GM23338 (cell line): ENCODE measurements around the gene USP33. TPM values are rescaled to one million over a fixed set of nuclear protein-coding genes. Genes with fewer than 3 reads are reported as not detected.
"Not testable (repeated sequence)": the region's sequence is repeated elsewhere in the genome, so short reads cannot be mapped to it uniquely, and the experiment has no call there.

ENCODE experiments used
- ATAC-seq: fragments of 200-7000 bp; cut with Tn5 transposase; 3 replicates; pipeline ENCODE4 v1.9.1; 2020
- DNase-seq: peaks from one replicate; pipeline ENCODE4 v3.0.0-alpha.2; 2015; ENCODE audit warnings: low spot score
- H2AFZ ChIP-seq: fragments of 200-600 bp; sonication (generic); 2 replicates; pipeline ENCODE4 v1.8.0; 2016; ENCODE audit warnings: antibody characterized with exemption, mild to moderate bottlenecking, moderate library complexity
- H3F3A ChIP-seq: fragments of 200-600 bp; sonication (generic); replicated peaks from 2 replicates; pipeline ENCODE4 v1.8.0; 2017; ENCODE audit warnings: antibody characterized with exemption, mixed run types, low read depth
- H3K27ac ChIP-seq: fragments of 200-600 bp; sonication (generic); 2 replicates; pipeline ENCODE4 v1.6.1; 2016; ENCODE audit warnings: low read depth
- H3K27me3 ChIP-seq: fragments of 200-600 bp; sonication (generic); 2 replicates; pipeline ENCODE4 v1.8.0; 2016; ENCODE audit warnings: mild to moderate bottlenecking, mixed run types, moderate library complexity; ENCODE audit not compliant: insufficient read depth
- H3K36me3 ChIP-seq: fragments of 200-600 bp; sonication (generic); 2 replicates; pipeline ENCODE4 v1.8.0; 2016; ENCODE audit warnings: mild to moderate bottlenecking; ENCODE audit not compliant: insufficient read depth
- H3K4me1 ChIP-seq: fragments of 200-600 bp; sonication (generic); 2 replicates; pipeline ENCODE4 v1.8.0; 2016; ENCODE audit warnings: mild to moderate bottlenecking, moderate library complexity; ENCODE audit not compliant: insufficient read depth
- H3K4me2 ChIP-seq: fragments of 200-600 bp; sonication (generic); 2 replicates; pipeline ENCODE4 v1.7.1; 2017; ENCODE audit warnings: mixed run types
- H3K4me3 ChIP-seq: fragments of 200-600 bp; sonication (generic); 2 replicates; pipeline ENCODE4 v1.6.1; 2016; ENCODE audit warnings: mixed run types
- H3K79me2 ChIP-seq: fragments of 200-600 bp; sonication (generic); replicated peaks from 2 replicates; pipeline ENCODE4 v1.8.0; 2017; ENCODE audit warnings: mild to moderate bottlenecking; ENCODE audit not compliant: insufficient read depth
- H3K9me2 ChIP-seq: fragments of 200-600 bp; sonication (generic); 2 replicates; pipeline ENCODE4 v1.8.0; 2017; ENCODE audit not compliant: insufficient read depth
- H4K20me1 ChIP-seq: fragments of 200-600 bp; sonication (generic); replicated peaks from 2 replicates; pipeline ENCODE4 v1.8.0; 2017; ENCODE audit warnings: mild to moderate bottlenecking; ENCODE audit not compliant: insufficient read depth
- H3K27ac Mint-ChIP-seq: 2 replicates; pipeline ENCODE4 v1.8.0; 2020; ENCODE audit warnings: inconsistent platforms, mild to moderate bottlenecking, moderate library complexity, mixed read lengths
- H3K27me3 Mint-ChIP-seq: 3 replicates; pipeline ENCODE4 v1.8.0; 2022; ENCODE audit warnings: low read depth, mild to moderate bottlenecking, moderate library complexity, mixed read lengths, inconsistent platforms; ENCODE audit not compliant: insufficient read depth, poor library complexity
- H3K36me3 Mint-ChIP-seq: 3 replicates; pipeline ENCODE4 v1.8.0; 2021; ENCODE audit warnings: low read depth, mild to moderate bottlenecking, inconsistent platforms, moderate library complexity, mixed read lengths
- H3K4me1 Mint-ChIP-seq: 3 replicates; pipeline ENCODE4 v1.8.0; 2020; ENCODE audit warnings: mild to moderate bottlenecking, inconsistent platforms, mixed read lengths
- H3K4me3 Mint-ChIP-seq: 3 replicates; pipeline ENCODE4 v1.8.0; 2021; ENCODE audit warnings: moderate library complexity, mild to moderate bottlenecking, inconsistent platforms, mixed read lengths
- H3K9me3 Mint-ChIP-seq: 3 replicates; pipeline ENCODE4 v1.8.0; 2020; ENCODE audit warnings: moderate library complexity, mild to moderate bottlenecking, inconsistent platforms, mixed read lengths
- CREB1 ChIP-seq: fragments of 250-450 bp; sonication (Bioruptor Pico); IDR thresholded peaks from 2 replicates; pipeline ENCODE4 v1.5.0; 2020; ENCODE audit warnings: low read depth, mild to moderate bottlenecking, moderate library complexity
- ETS1 ChIP-seq: IDR thresholded peaks from 2 replicates; pipeline ENCODE4 v1.6.1; 2016; ENCODE audit warnings: antibody characterized with exemption
- EZH2 ChIP-seq: fragments of 200-600 bp; sonication (generic); IDR thresholded peaks from one replicate; pipeline ENCODE4 v1.8.0; 2017; ENCODE audit warnings: antibody characterized with exemption, mild to moderate bottlenecking, low read depth; ENCODE audit not compliant: unreplicated experiment
- JUNB ChIP-seq: IDR thresholded peaks from one replicate; pipeline ENCODE4 v1.6.1; 2016; ENCODE audit warnings: antibody characterized with exemption; ENCODE audit not compliant: unreplicated experiment
- NANOG ChIP-seq: IDR thresholded peaks from 2 replicates; pipeline ENCODE4 v1.6.1; 2016; ENCODE audit warnings: antibody characterized with exemption, borderline replicate concordance
- REST ChIP-seq: IDR thresholded peaks from one replicate; pipeline ENCODE4 v1.6.1; 2018; ENCODE audit warnings: antibody characterized with exemption; ENCODE audit not compliant: unreplicated experiment
- ZNF114 ChIP-seq: fragments of 250-450 bp; sonication (Bioruptor Pico); IDR thresholded peaks from 2 replicates; pipeline ENCODE4 v1.5.0; 2020; ENCODE audit warnings: mild to moderate bottlenecking, moderate library complexity
- polyA plus RNA-seq: library from polyadenylated mRNA; unstranded; fragments of >200 nt; fragmentation: Nextera tagmentation; extraction: Ambion mirVana; gene quantifications from 2 replicates; pipeline ENCODE4 v1.2.1, GENCODE V29; 2016
- total RNA-seq: library from RNA; depleted of rRNA; stranded (reverse); fragments of >200 nt; shearing (Covaris generic); gene quantifications from 2 replicates; pipeline ENCODE4 v1.2.3, GENCODE V29; 2014

USP33 gene
- total and polyA plus RNA-seq, 2 experiments from 2014 or later: 42.4 to 63.9 TPM

- TF ChIP-seq ETS1: no peak
Measured at GRCh38 chr1:77756052-77756754, 3.4 kb downstream of the USP33 start (continued).

GRCh38 chr1:77749489-77749888 lies 10.2 kb downstream of the USP33 start:
- H3K9me3 Mint-ChIP-seq: not testable (repeated sequence)

GRCh38 chr1:77744576-77744975 lies 15.1 kb downstream of the USP33 start:
- peak overlapping the region; percentile 69; the same call in 1 of the 2 replicates for H3K27ac Mint-ChIP-seq
- TF ChIP-seq ETS1 (no peak), CREB1 (CRISPR knock-in tag) (no peak), JUNB (no peak), REST (no peak), ZNF114 (CRISPR knock-in tag) (no peak), NANOG (no peak), EZH2 (no peak)

More at GRCh38 chr1:77749489-77749888, 10.2 kb downstream of the USP33 start:
- not testable (repeated sequence) for ATAC-seq, H3K4me1 ChIP-seq, H3K27me3 Mint-ChIP-seq, H3K27ac ChIP-seq, H3K27me3 ChIP-seq, H4K20me1 ChIP-seq, DNase-seq, H3F3A ChIP-seq, H2AFZ ChIP-seq, H3K4me3 ChIP-seq, H3K4me3 Mint-ChIP-seq, H3K27ac Mint-ChIP-seq, H3K9me2 ChIP-seq, H3K4me2 ChIP-seq, H3K4me1 Mint-ChIP-seq, H3K36me3 Mint-ChIP-seq, H3K36me3 ChIP-seq
- peaks cover 92% of the 10 kb centered on the region for H3K79me2 ChIP-seq

More at GRCh38 chr1:77744576-77744975, 15.1 kb downstream of the USP33 start:
- Histone ChIP-seq H3K79me2 (peaks cover 66% of the 10 kb centered on the region), H3K4me1 (no peaks in the 10 kb centered on the region), H4K20me1 (0 out of 2 replicates have a peak, but pooled peaks cover 7% of the 10 kb centered on the region), H3K27me3 (no peaks in the 10 kb centered on the region), H2AFZ (no peak overlapping the region), H3K27ac (no peak overlapping the region), H3K4me2 (no peak overlapping the region), H3F3A (no peaks in the 10 kb centered on the region), H3K4me3 (no peak overlapping the region), H3K36me3 (0 out of 2 replicates have a peak, but pooled peaks cover 5% of the 10 kb centered on the region), H3K9me2 (no peaks in the 10 kb centered on the region)
- Mint-ChIP-seq H3K4me3 (no peak overlapping the region), H3K27me3 (no peaks in the 10 kb centered on the region), H3K9me3 (no peaks in the 10 kb centered on the region), H3K36me3 (peaks cover 12% of the 10 kb centered on the region), H3K4me1 (peaks cover 3% of the 10 kb centered on the region; the same call in 2 of the 3 replicates)
- DNase-seq (peak; percentile 33), ATAC-seq (peak; percentile 64; the same call in 2 of the 3 replicates)
